H1 (cell line): ENCODE results near the gene RBMS1. TPM values are rescaled to one million over a fixed set of nuclear protein-coding genes. Genes with fewer than 3 reads are reported as not detected.

Experiments used
- ATF3 ChIP-seq: IDR thresholded peaks from 2 replicates; pipeline ENCODE4 v1.6.1; 2011; ENCODE audit warnings: low read depth, mild to moderate bottlenecking, low read length; ENCODE audit not compliant: insufficient read depth
- EP300 ChIP-seq, 2 experiments: IDR thresholded peaks; 1 replicate in 1 of 2; 2 replicates in 1 of 2; pipeline ENCODE4 v1.6.1; 2011 to 2012; ENCODE audit warnings: low read depth in 2 of 2, low read length in 2 of 2, mild to moderate bottlenecking in 2 of 2, borderline replicate concordance in 1 of 2, inconsistent platforms in 1 of 2, moderate library complexity in 1 of 2
- KDM4A ChIP-seq: IDR thresholded peaks from one replicate; pipeline ENCODE4 v1.7.1; 2012; ENCODE audit warnings: low read depth, mild to moderate bottlenecking, moderate library complexity, low read length, inconsistent platforms; ENCODE audit not compliant: severe bottlenecking
- SIN3A ChIP-seq, 2 experiments: IDR thresholded peaks in 1 of 2; conservative IDR thresholded peaks in 1 of 2; 2 replicates each; pipeline ENCODE4 v1.6.1; 2011 to 2012; ENCODE audit warnings: low read length in 2 of 2, improper control_type of control experiment in 1 of 2, low read depth in 1 of 2, mild to moderate bottlenecking in 1 of 2
- SUZ12 ChIP-seq: fragments of 200-600 bp; sonication (generic); IDR thresholded peaks from 2 replicates; pipeline ENCODE4 v1.6.1; 2012; ENCODE audit warnings: mild to moderate bottlenecking, inconsistent platforms, low read length, moderate library complexity, mixed read lengths
- TAF1 ChIP-seq: IDR thresholded peaks from 2 replicates; pipeline ENCODE4 v1.6.1; 2011; ENCODE audit warnings: mild to moderate bottlenecking, low read depth, low read length
- YY1 ChIP-seq: IDR thresholded peaks from 2 replicates; pipeline ENCODE4 v1.6.1; 2011; ENCODE audit warnings: low read depth, mild to moderate bottlenecking, low read length
- polyA plus RNA-seq, 7 experiments: library from polyadenylated mRNA; depleted of rRNA in 3 of 7; stranded (reverse) in 5 of 7; unstranded in 2 of 7; fragments of >200 nt in 5 of 7; fragments of 200-250 nt in 2 of 7; gene quantifications; 1 replicate in 5 of 7; 2 replicates in 1 of 7; 4 replicates in 1 of 7; pipeline versions ENCODE4 v1.2.1 to v1.2.3, GENCODE V29; 2011 to 2013; ENCODE audit warnings: missing spikeins in 2 of 7, mixed read lengths in 2 of 7
- total RNA-seq: library from RNA; stranded (reverse); fragmentation: NEBNext Ultra II Directional; extraction: Animal tissue kit (Norgen Biotek cat#: 25700); gene quantifications from 2 replicates; pipeline ENCODE4 v1.2.1, GENCODE V29; 2021

Gene RBMS1
- total and polyA plus RNA-seq, 2 of the 8 experiments (the other 6 are each of a cell fraction or from before 2014, with no cell fraction given), result 53.7 to 60.0 TPM

- no peak for TF ChIP-seq ATF3
- no peak for TF ChIP-seq KDM4A
- TF ChIP-seq SUZ12, result no peak
- no peak for TF ChIP-seq YY1
- no peak for TF ChIP-seq SIN3A (conservative IDR thresholded peaks at IDR 0.05 in 1 of 2, IDR thresholded peaks at IDR 0.05 in 1 of 2; ENCODE audit: low read depth in 1 of 2, low read length in 2 of 2)
- no peak for TF ChIP-seq TAF1
- no peak for TF ChIP-seq EP300 (IDR thresholded peaks at IDR 0.05; ENCODE audit: borderline replicate concordance in 1 of 2, low read depth in 2 of 2, low read length in 2 of 2)
Observed at GRCh38 chr2:160372010-160372356, 121.6 kb downstream of the RBMS1 start (continued).
